ENCODE measurements around the gene EBLN2.

DNA sequence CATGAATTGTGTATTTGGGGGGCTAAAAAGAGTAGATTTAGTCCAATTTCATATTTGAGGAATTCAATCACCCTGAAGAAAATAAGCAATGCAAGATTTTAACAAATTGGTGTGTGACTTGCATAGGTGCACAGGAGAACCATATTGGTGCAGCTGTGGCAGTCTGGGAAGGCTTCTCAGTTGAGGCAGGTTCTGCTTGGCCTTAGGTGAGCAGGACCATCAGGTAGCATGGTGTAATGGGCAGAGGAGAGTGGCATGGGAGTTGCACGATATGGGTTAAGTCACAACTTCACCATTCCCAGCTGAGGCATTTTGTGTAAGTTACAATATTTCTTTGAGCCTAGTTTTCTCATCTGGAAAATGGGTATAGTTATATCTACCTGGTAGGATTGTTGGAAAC lies 10.5 kb downstream of the EBLN2 start:
- TF ChIP-seq, protein P1, sequence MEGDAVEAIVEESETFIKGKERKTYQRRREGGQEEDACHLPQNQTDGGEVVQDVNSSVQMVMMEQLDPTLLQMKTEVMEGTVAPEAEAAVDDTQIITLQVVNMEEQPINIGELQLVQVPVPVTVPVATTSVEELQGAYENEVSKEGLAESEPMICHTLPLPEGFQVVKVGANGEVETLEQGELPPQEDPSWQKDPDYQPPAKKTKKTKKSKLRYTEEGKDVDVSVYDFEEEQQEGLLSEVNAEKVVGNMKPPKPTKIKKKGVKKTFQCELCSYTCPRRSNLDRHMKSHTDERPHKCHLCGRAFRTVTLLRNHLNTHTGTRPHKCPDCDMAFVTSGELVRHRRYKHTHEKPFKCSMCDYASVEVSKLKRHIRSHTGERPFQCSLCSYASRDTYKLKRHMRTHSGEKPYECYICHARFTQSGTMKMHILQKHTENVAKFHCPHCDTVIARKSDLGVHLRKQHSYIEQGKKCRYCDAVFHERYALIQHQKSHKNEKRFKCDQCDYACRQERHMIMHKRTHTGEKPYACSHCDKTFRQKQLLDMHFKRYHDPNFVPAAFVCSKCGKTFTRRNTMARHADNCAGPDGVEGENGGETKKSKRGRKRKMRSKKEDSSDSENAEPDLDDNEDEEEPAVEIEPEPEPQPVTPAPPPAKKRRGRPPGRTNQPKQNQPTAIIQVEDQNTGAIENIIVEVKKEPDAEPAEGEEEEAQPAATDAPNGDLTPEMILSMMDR (IDR thresholded peaks at IDR 0.05): no peak
- TF ChIP-seq POLR2A (IDR thresholded peaks at IDR 0.05): no peak

Data from thyroid gland (tissue), 4 donors.